ENCODE results near the gene BLM. TPM values are rescaled to one million over a fixed set of nuclear protein-coding genes. Genes with fewer than 3 reads are reported as not detected.

The BLM gene
- total RNA-seq, 1 donor from 2014 or later, result 21.5 TPM

- H3K9me3 Mint-ChIP-seq, result no peaks in the 10 kb centered on the region
- no peak overlapping the region for H3K4me3 Mint-ChIP-seq
- no peak overlapping the region for H3K27ac Mint-ChIP-seq
- no peaks in the 10 kb centered on the region for H3K36me3 Mint-ChIP-seq
- peaks cover 4% of the 10 kb centered on the region for H3K4me1 Mint-ChIP-seq (ENCODE audit: unreplicated experiment)
- DNase-seq (ENCODE audit: extremely low spot score, unreplicated experiment), result no peak
- no peak for TF ChIP-seq CTCF (conservative IDR thresholded peaks at IDR 0.05)
- no peaks in the 10 kb centered on the region for H3K27me3 Mint-ChIP-seq
Measured at GRCh38 chr15:90838139-90838538, 121.0 kb downstream of the BLM start.

GRCh38 chr15:90838544-90838943, 121.4 kb downstream of the BLM start:
- H3K27ac Mint-ChIP-seq, result no peak overlapping the region
- H3K36me3 Mint-ChIP-seq, result no peaks in the 10 kb centered on the region
- no peak overlapping the region for H3K4me3 Mint-ChIP-seq
- H3K9me3 Mint-ChIP-seq, result no peaks in the 10 kb centered on the region
- TF ChIP-seq CTCF (conservative IDR thresholded peaks at IDR 0.05), result no peak
- H3K27me3 Mint-ChIP-seq, result no peaks in the 10 kb centered on the region
- peaks cover 4% of the 10 kb centered on the region for H3K4me1 Mint-ChIP-seq (ENCODE audit: unreplicated experiment)
- no peak for DNase-seq (ENCODE audit: extremely low spot score, unreplicated experiment)

GRCh38 chr15:90839187-90840071, 122.3 kb downstream of the BLM start:
- Mint-ChIP-seq H3K9me3 (no peaks in the 10 kb centered on the region), H3K27ac (no peak overlapping the region), H3K4me1 (ENCODE audit: unreplicated experiment) (peaks cover 4% of the 10 kb centered on the region), H3K4me3 (no peak overlapping the region), H3K27me3 (no peaks in the 10 kb centered on the region), H3K36me3 (no peaks in the 10 kb centered on the region)
- no peak for DNase-seq (ENCODE audit: extremely low spot score, unreplicated experiment)
- TF ChIP-seq CTCF (conservative IDR thresholded peaks at IDR 0.05), result no peak

GRCh38 chr15:90840157-90840855, 123.2 kb downstream of the BLM start:
- no peak overlapping the region for H3K27ac Mint-ChIP-seq
- H3K36me3 Mint-ChIP-seq, result no peaks in the 10 kb centered on the region
- no peaks in the 10 kb centered on the region for H3K27me3 Mint-ChIP-seq
- peaks cover 4% of the 10 kb centered on the region for H3K4me1 Mint-ChIP-seq (ENCODE audit: unreplicated experiment)
- no peak overlapping the region for H3K4me3 Mint-ChIP-seq
- no peak for DNase-seq (ENCODE audit: extremely low spot score, unreplicated experiment)
- no peaks in the 10 kb centered on the region for H3K9me3 Mint-ChIP-seq
- no peak for TF ChIP-seq CTCF (conservative IDR thresholded peaks at IDR 0.05)

- no peak for DNase-seq (ENCODE audit: extremely low spot score, unreplicated experiment)
- Mint-ChIP-seq H3K27me3 (no peaks in the 10 kb centered on the region), H3K4me3 (no peak overlapping the region), H3K4me1 (ENCODE audit: unreplicated experiment) (peaks cover 4% of the 10 kb centered on the region), H3K36me3 (no peaks in the 10 kb centered on the region), H3K27ac (no peak overlapping the region), H3K9me3 (no peaks in the 10 kb centered on the region)
- no peak for TF ChIP-seq CTCF (conservative IDR thresholded peaks at IDR 0.05)
Measured at GRCh38 chr15:90840954-90841353, 123.8 kb downstream of the BLM start.
